ENCODE measurements around the gene FAM32A.
"Not testable (repeated sequence)": the region's sequence is repeated elsewhere in the genome, so short reads cannot be mapped to it uniquely, and the experiment has no call there.

The FAM32A gene

DNA sequence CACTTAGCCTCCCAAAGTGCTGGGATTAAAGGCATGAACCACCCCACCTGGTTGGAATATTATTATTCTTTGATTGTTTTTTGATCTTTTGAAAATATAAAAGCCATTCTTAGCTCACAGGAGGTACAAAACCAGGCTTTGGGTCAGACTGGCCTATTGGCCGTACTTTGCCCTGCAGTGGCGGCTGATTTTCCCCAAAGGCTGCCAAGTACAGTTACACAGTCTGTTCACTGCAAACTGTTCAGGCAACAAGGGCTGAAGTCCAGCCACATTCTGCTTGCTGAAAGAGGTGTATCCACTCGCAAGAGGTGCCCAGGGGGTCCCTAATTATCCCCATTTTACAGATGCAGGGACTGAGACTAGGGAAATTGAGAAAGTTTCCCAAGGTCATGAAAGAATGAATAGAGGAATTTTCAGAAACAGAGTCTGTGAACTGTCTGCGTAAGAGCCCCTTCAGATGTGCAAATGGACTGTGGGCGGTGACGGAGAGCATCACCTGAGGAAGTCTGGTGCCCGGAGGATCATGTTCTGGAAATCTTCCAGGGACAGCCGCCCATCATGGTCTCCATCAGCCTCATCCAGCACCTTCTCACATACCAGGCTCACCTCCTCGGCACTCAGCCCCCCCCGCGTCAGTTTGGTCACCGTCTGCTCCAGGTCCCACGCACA lies 20.9 kb upstream of the FAM32A start:
- TF ChIP-seq, protein P1, sequence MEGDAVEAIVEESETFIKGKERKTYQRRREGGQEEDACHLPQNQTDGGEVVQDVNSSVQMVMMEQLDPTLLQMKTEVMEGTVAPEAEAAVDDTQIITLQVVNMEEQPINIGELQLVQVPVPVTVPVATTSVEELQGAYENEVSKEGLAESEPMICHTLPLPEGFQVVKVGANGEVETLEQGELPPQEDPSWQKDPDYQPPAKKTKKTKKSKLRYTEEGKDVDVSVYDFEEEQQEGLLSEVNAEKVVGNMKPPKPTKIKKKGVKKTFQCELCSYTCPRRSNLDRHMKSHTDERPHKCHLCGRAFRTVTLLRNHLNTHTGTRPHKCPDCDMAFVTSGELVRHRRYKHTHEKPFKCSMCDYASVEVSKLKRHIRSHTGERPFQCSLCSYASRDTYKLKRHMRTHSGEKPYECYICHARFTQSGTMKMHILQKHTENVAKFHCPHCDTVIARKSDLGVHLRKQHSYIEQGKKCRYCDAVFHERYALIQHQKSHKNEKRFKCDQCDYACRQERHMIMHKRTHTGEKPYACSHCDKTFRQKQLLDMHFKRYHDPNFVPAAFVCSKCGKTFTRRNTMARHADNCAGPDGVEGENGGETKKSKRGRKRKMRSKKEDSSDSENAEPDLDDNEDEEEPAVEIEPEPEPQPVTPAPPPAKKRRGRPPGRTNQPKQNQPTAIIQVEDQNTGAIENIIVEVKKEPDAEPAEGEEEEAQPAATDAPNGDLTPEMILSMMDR (conservative IDR thresholded peaks at IDR 0.05; ENCODE audit: low read length), result no peak
- DNase-seq (ENCODE audit: low read depth), result no peak
- no peak overlapping the region for H3K4me3 ChIP-seq (ENCODE audit: low read length)

DNA sequence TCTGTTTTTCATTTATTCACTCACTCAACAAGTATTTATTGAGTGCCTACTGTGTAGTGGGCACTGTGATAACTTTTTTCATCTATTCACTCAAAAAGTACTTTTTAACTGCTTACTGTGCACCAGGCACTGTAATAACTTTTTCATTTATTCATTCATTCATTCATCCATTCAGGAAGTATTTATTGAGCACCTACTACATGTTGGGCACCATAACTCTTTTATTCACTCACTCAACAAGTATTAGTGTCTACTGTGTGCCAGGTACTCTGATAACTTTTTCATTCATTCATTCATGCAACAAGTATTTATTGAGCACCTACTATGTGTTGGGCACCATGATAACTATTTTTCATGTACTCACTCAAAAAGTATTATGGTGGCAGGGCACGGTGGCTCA lies 18.8 kb upstream of the FAM32A start:
- TF ChIP-seq, protein P1 (conservative IDR thresholded peaks at IDR 0.05; ENCODE audit: low read length), result no peak
- no peak for DNase-seq (ENCODE audit: low read depth)
- H3K4me3 ChIP-seq (ENCODE audit: low read length), result no peak overlapping the region

DNA sequence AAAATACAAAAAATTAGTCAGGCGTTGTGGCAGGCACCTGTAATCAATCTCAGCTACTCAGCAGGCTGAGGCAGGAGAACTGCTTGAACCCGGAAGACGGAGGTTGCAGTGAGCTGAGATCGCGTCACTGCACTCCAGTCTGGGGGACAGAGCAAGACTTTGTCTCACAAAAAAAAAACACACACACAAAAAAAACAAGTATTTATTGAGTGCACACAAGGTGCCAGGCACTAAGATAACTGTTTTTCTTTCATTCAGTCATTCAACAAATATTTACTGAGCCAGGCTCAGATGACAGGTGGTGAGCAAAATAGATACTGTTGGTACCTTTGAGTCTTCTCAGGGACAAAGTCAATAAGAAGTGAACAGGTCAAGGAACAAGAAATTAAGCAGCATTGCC lies 18.2 kb upstream of the FAM32A start:
- DNase-seq (ENCODE audit: low read depth), result no peak
- H3K4me3 ChIP-seq (ENCODE audit: low read length), result no peak overlapping the region
- TF ChIP-seq, protein P1 (conservative IDR thresholded peaks at IDR 0.05; ENCODE audit: low read length), result no peak

DNA sequence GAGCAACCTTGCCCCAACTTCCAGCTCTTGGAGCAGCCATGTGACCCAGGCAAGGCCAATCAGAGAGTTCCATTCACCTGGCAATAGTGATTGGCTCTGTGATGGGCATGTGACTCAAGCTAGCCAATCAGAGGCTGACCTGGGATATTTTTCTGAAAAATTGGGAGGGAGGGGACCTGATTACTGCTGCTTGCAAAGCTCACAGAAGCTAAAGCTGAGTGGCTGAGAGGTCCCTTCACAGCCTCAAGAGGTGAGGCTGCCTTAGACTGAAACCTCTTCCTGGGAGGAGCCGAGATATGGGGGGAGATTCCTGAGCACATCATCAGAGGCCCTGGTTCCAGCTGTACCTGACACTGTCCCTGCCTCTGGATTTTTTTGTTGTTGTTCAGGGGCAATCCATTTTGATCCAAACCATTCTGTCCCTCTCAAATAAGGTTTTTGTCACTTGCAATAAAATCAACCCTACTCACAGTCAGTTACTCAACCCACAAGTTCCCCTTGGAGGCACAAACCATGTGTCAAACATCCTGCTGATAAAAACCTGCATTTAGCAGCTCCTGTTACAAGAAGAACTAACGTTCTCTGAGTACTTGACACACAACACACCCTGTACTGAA lies 16.6 kb upstream of the FAM32A start:
- no peak overlapping the region for H3K4me3 ChIP-seq (ENCODE audit: low read length)
- no peak for DNase-seq (ENCODE audit: low read depth)
- TF ChIP-seq, protein P1 (conservative IDR thresholded peaks at IDR 0.05; ENCODE audit: low read length), result no peak

DNA sequence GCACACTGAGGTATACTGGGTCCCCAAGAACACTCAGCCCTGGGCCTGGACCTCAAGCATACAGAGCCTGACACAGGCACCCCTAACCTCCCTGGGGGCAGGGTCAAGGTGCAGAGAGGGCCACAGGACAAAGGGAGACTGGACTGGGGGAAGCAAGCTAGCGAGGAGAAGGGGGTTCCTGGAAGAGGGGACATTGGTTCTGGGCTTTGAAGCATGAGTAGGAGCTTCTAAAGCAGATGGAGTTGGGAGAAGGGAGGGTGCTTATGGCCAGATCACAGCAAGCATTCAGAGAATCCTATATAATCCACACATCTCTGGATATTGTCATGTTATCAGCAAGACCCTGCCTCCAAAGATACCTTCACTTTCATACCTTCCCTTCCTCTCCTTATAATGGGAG lies 15.1 kb upstream of the FAM32A start:
- TF ChIP-seq, protein P1 (conservative IDR thresholded peaks at IDR 0.05; ENCODE audit: low read length), result no peak
- DNase-seq (ENCODE audit: low read depth), result no peak
- H3K4me3 ChIP-seq (ENCODE audit: low read length), result no peak overlapping the region

DNA sequence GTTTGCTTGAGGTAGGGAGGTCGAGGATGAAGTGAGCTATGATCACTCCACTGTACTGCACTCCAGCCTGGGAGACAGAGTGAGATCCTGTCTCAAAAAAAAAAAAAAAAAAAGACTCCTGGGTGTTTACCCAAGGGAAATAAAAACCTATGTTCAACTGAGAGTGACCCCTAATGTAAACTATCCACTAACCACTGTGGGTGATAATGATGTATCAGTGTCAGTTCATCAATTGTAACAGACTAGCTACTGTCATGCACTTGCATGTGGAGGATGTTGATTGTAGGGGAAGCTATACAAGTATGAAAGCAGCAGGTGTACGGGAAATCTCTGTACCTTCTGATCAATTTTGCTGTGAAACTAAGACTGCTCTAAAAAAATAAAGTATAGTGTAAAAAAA lies 9.3 kb upstream of the FAM32A start:
- H3K4me3 ChIP-seq (ENCODE audit: low read length), result no peak overlapping the region
- no peak for DNase-seq (ENCODE audit: low read depth)
- TF ChIP-seq, protein P1 (conservative IDR thresholded peaks at IDR 0.05; ENCODE audit: low read length), result no peak

DNA sequence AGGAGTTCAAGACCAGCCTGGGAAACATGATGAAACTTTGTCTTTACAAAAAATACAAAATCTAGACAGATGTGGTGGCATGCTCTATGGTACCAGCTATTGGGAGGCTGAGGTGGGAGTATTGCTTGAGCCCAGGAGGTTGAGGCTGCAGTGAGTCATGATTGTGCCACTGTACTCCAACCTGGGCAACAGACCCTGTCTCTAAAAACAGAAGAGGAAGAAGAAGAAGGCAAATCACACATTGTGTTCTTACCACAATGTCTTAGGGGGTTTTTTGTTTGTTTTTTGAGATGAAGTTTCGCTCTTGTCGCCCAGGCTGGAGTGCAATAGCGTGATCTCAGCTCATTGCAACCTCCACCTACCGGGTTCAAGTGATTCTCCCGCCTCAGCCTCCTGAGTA lies 6.3 kb upstream of the FAM32A start:
- not testable (repeated sequence) for H3K4me3 ChIP-seq (ENCODE audit: low read length); DNase-seq (ENCODE audit: low read depth)

Data from AG10803 (cell line).